H1 (cell line): ENCODE results near the gene SEC24B. TPM values are rescaled to one million over a fixed set of nuclear protein-coding genes. Genes with fewer than 3 reads are reported as not detected.

Experiments used
- CTCF ChIA-PET: fragments of 300-600 bp; sonication (Branson Sonifier 250); formaldehyde crosslinking; loops from one replicate; lab custom pipeline; 2021; ENCODE audit not compliant: partially characterized antibody; lab: Charles Lee
- POLR2A ChIA-PET: fragments of 300-600 bp; sonication (Branson Sonifier 250); formaldehyde crosslinking; loops from one replicate; lab custom pipeline; 2021; ENCODE audit warnings: inconsistent platforms; ENCODE audit not compliant: partially characterized antibody; lab: Charles Lee
- DNase-seq, 2 experiments: peaks; one replicate each; pipeline versions ENCODE4 v3.0.0 to v3.0.0-alpha.2; 2010 to 2022; ENCODE audit warnings: low spot score in 2 of 2, low read depth in 1 of 2, mixed read lengths in 1 of 2
- FAIRE-seq: peaks from 2 replicates; lab custom pipeline; 2011; peaks lifted over from hg19 to GRCh38; lab: Jason Lieb, UNC
- H2AFZ ChIP-seq: 2 replicates; pipeline ENCODE4 v1.8.1; 2012; ENCODE audit warnings: low read length, inconsistent platforms
- H2AK5ac ChIP-seq: 2 replicates; pipeline ENCODE4 v1.6.1; 2013; ENCODE audit warnings: low read depth, low read length
- H2BK120ac ChIP-seq: replicated peaks from 2 replicates; pipeline ENCODE3; 2013; ENCODE audit warnings: low read depth, low read length, inconsistent platforms
- H2BK12ac ChIP-seq: 2 replicates; pipeline ENCODE4 v1.6.1; 2013; ENCODE audit warnings: low read depth, low read length
- H2BK15ac ChIP-seq: 2 replicates; pipeline ENCODE4 v1.6.1; 2013; ENCODE audit warnings: low read length
- H2BK20ac ChIP-seq: 2 replicates; pipeline ENCODE4 v1.6.1; 2013; ENCODE audit warnings: low read length
- H2BK5ac ChIP-seq: 2 replicates; pipeline ENCODE4 v1.6.1; 2013; ENCODE audit warnings: low read depth, low read length
- H3K14ac ChIP-seq: 2 replicates; pipeline ENCODE4 v1.6.1; 2013; ENCODE audit warnings: inconsistent platforms; ENCODE audit not compliant: insufficient read length
- H3K18ac ChIP-seq: 2 replicates; pipeline ENCODE4 v1.6.1; 2013; ENCODE audit warnings: low read length; ENCODE audit errors: extremely low read depth
- H3K23ac ChIP-seq: 2 replicates; pipeline ENCODE4 v1.6.1; 2013; ENCODE audit warnings: inconsistent platforms; ENCODE audit not compliant: insufficient read length
- H3K23me2 ChIP-seq: 2 replicates; pipeline ENCODE4 v1.6.1; 2013; ENCODE audit warnings: low read depth, low read length
- H3K27ac ChIP-seq: 2 replicates; pipeline ENCODE4 v1.6.1; 2011; ENCODE audit warnings: low read depth, low read length, inconsistent platforms
- H3K27me3 ChIP-seq, 4 experiments: replicated peaks in 1 of 4; 1 replicate in 1 of 4; 2 replicates in 3 of 4; pipeline versions ENCODE4 v1.6.1 to v1.8.1; 2011 to 2013; ENCODE audit warnings: low read length in 3 of 4, mild to moderate bottlenecking in 3 of 4, inconsistent platforms in 2 of 4, mixed read lengths in 2 of 4, moderate library complexity in 1 of 4; ENCODE audit not compliant: control insufficient read depth in 3 of 4, insufficient read depth in 3 of 4; ENCODE audit errors: extremely low read depth in 1 of 4
- H3K36me3 ChIP-seq, 4 experiments: 2 replicates each; pipeline versions ENCODE4 v1.6.1 to v1.8.1; 2011 to 2013; ENCODE audit warnings: mild to moderate bottlenecking in 4 of 4, low read length in 3 of 4, moderate library complexity in 2 of 4, control low read depth in 1 of 4, inconsistent platforms in 1 of 4; ENCODE audit not compliant: insufficient read depth in 4 of 4, control insufficient read depth in 2 of 4
- H3K4ac ChIP-seq: replicated peaks from 2 replicates; pipeline ENCODE3; 2013; ENCODE audit warnings: low read length, low read depth, mixed read lengths, inconsistent platforms; ENCODE audit not compliant: insufficient read length
- H3K4me1 ChIP-seq, 4 experiments: replicated peaks in 1 of 4; 1 replicate in 1 of 4; 2 replicates in 3 of 4; pipeline versions ENCODE4 v1.6.1 to v1.8.1; 2011 to 2013; ENCODE audit warnings: low read length in 3 of 4, inconsistent platforms in 2 of 4, mixed read lengths in 1 of 4; ENCODE audit not compliant: insufficient read depth in 4 of 4, control insufficient read depth in 3 of 4
- H3K4me2 ChIP-seq, 2 experiments: 2 replicates each; pipeline versions ENCODE4 v1.6.1 to v1.8.1; 2011 to 2013; ENCODE audit warnings: low read depth in 2 of 2, low read length in 2 of 2, control low read depth in 1 of 2, inconsistent platforms in 1 of 2, mild to moderate bottlenecking in 1 of 2; ENCODE audit not compliant: insufficient read depth in 1 of 2
- H3K4me3 ChIP-seq, 4 experiments: fragments of 200-600, 300-600 bp in 1 of 4; sonication (generic), shearing (Covaris generic), sonication (Bioruptor Twin) in 1 of 4; 2 replicates each; pipeline versions ENCODE4 v1.5.1 to v1.8.1; 2011 to 2016; ENCODE audit warnings: low read length in 4 of 4, low read depth in 3 of 4, control low read depth in 2 of 4, inconsistent platforms in 2 of 4, mild to moderate bottlenecking in 2 of 4, mixed read lengths in 1 of 4, moderate library complexity in 1 of 4; ENCODE audit not compliant: insufficient read depth in 2 of 4; ENCODE audit errors: extremely low read depth in 1 of 4
- H3K56ac ChIP-seq: replicated peaks from 2 replicates; pipeline ENCODE3; 2013; ENCODE audit warnings: low read depth, mild to moderate bottlenecking, mixed read lengths, low read length, inconsistent platforms; ENCODE audit not compliant: insufficient read length
- H3K79me1 ChIP-seq: 2 replicates; pipeline ENCODE4 v1.6.1; 2013; ENCODE audit warnings: low read depth, low read length, control low read depth
- H3K79me2 ChIP-seq, 2 experiments: 2 replicates each; pipeline versions ENCODE4 v1.6.1 to v1.8.1; 2012 to 2013; ENCODE audit warnings: low read length in 2 of 2, mild to moderate bottlenecking in 2 of 2, inconsistent platforms in 1 of 2; ENCODE audit not compliant: insufficient read depth in 2 of 2, control insufficient read depth in 1 of 2
- H3K9ac ChIP-seq, 4 experiments: replicated peaks in 1 of 4; 1 replicate in 1 of 4; 2 replicates in 3 of 4; pipeline versions ENCODE4 v1.6.1 to v1.8.1; 2011 to 2013; ENCODE audit warnings: low read depth in 3 of 4, low read length in 3 of 4, control low read depth in 2 of 4, mild to moderate bottlenecking in 2 of 4, moderate library complexity in 2 of 4, inconsistent platforms in 1 of 4; ENCODE audit errors: extremely low read depth in 1 of 4
- H3K9me3 ChIP-seq, 2 experiments: 2 replicates each; pipeline versions ENCODE4 v1.6.1 to v1.8.1; 2012 to 2013; ENCODE audit warnings: mild to moderate bottlenecking in 2 of 2, moderate library complexity in 2 of 2, control low read depth in 1 of 2, inconsistent platforms in 1 of 2, low read depth in 1 of 2, low read length in 1 of 2, mixed read lengths in 1 of 2; ENCODE audit not compliant: insufficient read depth in 2 of 2
- H4K20me1 ChIP-seq, 2 experiments: replicated peaks in 1 of 2; 2 replicates each; pipeline versions ENCODE3 to v1.8.1; 2011 to 2013; ENCODE audit warnings: inconsistent platforms in 2 of 2, low read length in 2 of 2, mild to moderate bottlenecking in 1 of 2; ENCODE audit not compliant: insufficient read depth in 2 of 2, control insufficient read depth in 1 of 2
- H4K5ac ChIP-seq: 2 replicates; pipeline ENCODE4 v1.6.1; 2013; ENCODE audit warnings: low read length, low read depth, mixed read lengths, inconsistent platforms; ENCODE audit not compliant: insufficient read length
- H4K8ac ChIP-seq: 2 replicates; pipeline ENCODE4 v1.8.0; 2013; ENCODE audit warnings: mild to moderate bottlenecking, moderate library complexity, low read length, inconsistent platforms; ENCODE audit not compliant: insufficient read depth; ENCODE audit errors: extremely low read depth
- H4K91ac ChIP-seq: replicated peaks from 2 replicates; pipeline ENCODE3; 2013; ENCODE audit warnings: low read length, mixed read lengths, inconsistent platforms; ENCODE audit not compliant: insufficient read length
- EGR1 ChIP-seq: IDR thresholded peaks from 2 replicates; pipeline ENCODE4 v1.6.1; 2011; ENCODE audit warnings: low read depth, low read length, borderline replicate concordance
- GTF2F1 ChIP-seq: IDR thresholded peaks from 2 replicates; pipeline ENCODE4 v1.6.1; 2012; ENCODE audit warnings: low read depth, low read length, improper control_type of control experiment, borderline replicate concordance
- HDAC2 ChIP-seq, 2 experiments: fragments of 300-600 bp in 1 of 2; sonication (generic) in 1 of 2; IDR thresholded peaks; 2 replicates each; pipeline ENCODE4 v1.6.1; 2011 to 2012; ENCODE audit warnings: low read depth in 2 of 2, low read length in 2 of 2, mild to moderate bottlenecking in 2 of 2, moderate library complexity in 2 of 2, borderline replicate concordance in 1 of 2, inconsistent platforms in 1 of 2
- HDAC6 ChIP-seq: IDR thresholded peaks from one replicate; pipeline ENCODE4 v1.7.1; 2012; ENCODE audit warnings: low read depth, mild to moderate bottlenecking, inconsistent platforms, low read length, moderate library complexity
- KDM5A ChIP-seq: fragments of 200-600 bp; IDR thresholded peaks from 2 replicates; pipeline ENCODE4 v1.7.1; 2012; ENCODE audit warnings: mild to moderate bottlenecking, low read length, inconsistent platforms, mixed read lengths
- SIRT6 ChIP-seq: IDR thresholded peaks from one replicate; pipeline ENCODE4 v1.7.1; 2012; ENCODE audit warnings: low read length, inconsistent platforms
- TEAD4 ChIP-seq: IDR thresholded peaks from 2 replicates; pipeline ENCODE4 v1.6.1; 2012; ENCODE audit warnings: low read depth, low read length, inconsistent platforms, mixed read lengths
- WGBS, 2 experiments: shearing (Covaris generic) in 1 of 2; methylation state at CpG; one replicate each; pipeline versions ENCODE4 v1.1.6 to v1.1.7; 2013 to 2015; ENCODE audit warnings: low lambda C conversion rate in 2 of 2, mixed read lengths in 2 of 2, inconsistent platforms in 1 of 2, low coverage in 1 of 2, missing lambda C conversion rate in 1 of 2; ENCODE audit not compliant: insufficient replicate concordance in 2 of 2, insufficient coverage in 1 of 2, insufficient read length in 1 of 2; ENCODE audit errors: extremely low coverage in 1 of 2, missing lambda C conversion rate in 1 of 2; 5-methylcytosine and 5-hydroxymethylcytosine counted together
- polyA plus RNA-seq, 7 experiments: library from polyadenylated mRNA; depleted of rRNA in 3 of 7; stranded (reverse) in 5 of 7; unstranded in 2 of 7; fragments of >200 nt in 5 of 7; fragments of 200-250 nt in 2 of 7; gene quantifications; 1 replicate in 5 of 7; 2 replicates in 1 of 7; 4 replicates in 1 of 7; pipeline versions ENCODE4 v1.2.1 to v1.2.3, GENCODE V29; 2011 to 2013; ENCODE audit warnings: missing spikeins in 2 of 7, mixed read lengths in 2 of 7
- total RNA-seq: library from RNA; stranded (reverse); fragmentation: NEBNext Ultra II Directional; extraction: Animal tissue kit (Norgen Biotek cat#: 25700); gene quantifications from 2 replicates; pipeline ENCODE4 v1.2.1, GENCODE V29; 2021

SEC24B gene
- total and polyA plus RNA-seq, 2 of the 8 experiments (the other 6 are each of a cell fraction or from before 2014, with no cell fraction given): 25.6 to 30.9 TPM

- Histone ChIP-seq H3K23ac (no peak overlapping the region), H2BK15ac (no peak overlapping the region), H3K4me1 (peaks cover 0 to 8% (median 0%) of the 10 kb centered on the region in 4 experiments; a peak in 2 of 7 replicates), H3K4ac (no peak overlapping the region), H3K4me2 (no peak overlapping the region), H3K4me3 (no peak overlapping the region), H4K5ac (no peak overlapping the region), H3K9me3 (peaks cover 6 to 7% of the 10 kb centered on the region in 2 experiments; a peak in 3 of 4 replicates), H4K91ac (no peak overlapping the region), H2BK120ac (no peak overlapping the region), H3K18ac (no peak overlapping the region), H3K27ac (no peak overlapping the region), H2BK12ac (no peak overlapping the region), H3K79me1 (no peaks in the 10 kb centered on the region), H2BK20ac (no peak overlapping the region), H2BK5ac (no peak overlapping the region), H2AFZ (no peak overlapping the region), H3K56ac (no peak overlapping the region), H2AK5ac (no peak overlapping the region), H3K79me2 (no peaks in the 10 kb centered on the region; a peak in 1 of 4 replicates), H3K23me2 (no peaks in the 10 kb centered on the region), H3K14ac (no peak overlapping the region), H4K8ac (no peak overlapping the region), H4K20me1 (no peaks in the 10 kb centered on the region), H3K27me3 (no peaks in the 10 kb centered on the region), H3K36me3 (no peaks in the 10 kb centered on the region), H3K9ac (no peak overlapping the region)
- CTCF ChIA-PET: interaction anchor here (1.3 kb wide), 1 partner anchor 17 kb away, joined by 3 read pairs; no protein-coding TSS in a partner anchor
- DNase-seq (no peak), FAIRE-seq (no peak)
- POLR2A ChIA-PET: no interaction called here
- TF ChIP-seq SIRT6: no peak
- no peak for TF ChIP-seq HDAC6
- no peak for TF ChIP-seq GTF2F1
- no peak for TF ChIP-seq HDAC2 (IDR thresholded peaks at IDR 0.05; ENCODE audit: borderline replicate concordance in 1 of 2, low read depth in 2 of 2, low read length in 2 of 2)
- no peak for TF ChIP-seq KDM5A
- no peak for TF ChIP-seq TEAD4
- no peak for TF ChIP-seq EGR1
- WGBS, 2 experiments: 86% methylated on average over 2 of the region's 2 CpGs; no CpG with 5 or more reads in 1 of the 2 experiments
Observed at GRCh38 chr4:109589119-109589518, 155.5 kb downstream of the SEC24B start.
